Mesendoderm (in vitro differentiated cells): ENCODE measurements around the gene UBAP2L.

Experiments
- DNase-seq: peaks from one replicate; pipeline ENCODE4 v3.0.0; 2013
- H2AK5ac ChIP-seq: 2 replicates; pipeline ENCODE4 v1.6.1; 2013; ENCODE audit warnings: low read length, inconsistent platforms
- H2BK120ac ChIP-seq: 2 replicates; pipeline ENCODE4 v1.6.1; 2013; ENCODE audit warnings: low read depth, mild to moderate bottlenecking, low read length, moderate library complexity, mixed read lengths
- H2BK15ac ChIP-seq: replicated peaks from 2 replicates; pipeline ENCODE4 v1.6.1; 2013; ENCODE audit warnings: low read depth, mild to moderate bottlenecking, moderate library complexity
- H2BK5ac ChIP-seq: 2 replicates; pipeline ENCODE4 v1.6.1; 2013; ENCODE audit warnings: low read length, inconsistent platforms
- H3K18ac ChIP-seq: 2 replicates; pipeline ENCODE4 v1.6.1; 2013; ENCODE audit warnings: mild to moderate bottlenecking, low read length, mixed read lengths
- H3K23ac ChIP-seq: one replicate; pipeline ENCODE4 v1.6.1; 2013; ENCODE audit warnings: low read length
- H3K27ac ChIP-seq: 2 replicates; pipeline ENCODE4 v1.5.1; 2013; ENCODE audit warnings: low read depth, mild to moderate bottlenecking, inconsistent platforms, low read length, moderate library complexity
- H3K27me3 ChIP-seq: 2 replicates; pipeline ENCODE4 v1.6.1; 2013; ENCODE audit warnings: low read length, control low read depth, mild to moderate bottlenecking, inconsistent platforms; ENCODE audit not compliant: insufficient read depth, poor library complexity
- H3K36me3 ChIP-seq: 2 replicates; pipeline ENCODE4 v1.6.1; 2013; ENCODE audit warnings: low read length, inconsistent platforms; ENCODE audit not compliant: control insufficient read depth, insufficient read depth
- H3K4ac ChIP-seq: one replicate; pipeline ENCODE4 v1.6.1; 2013; ENCODE audit warnings: low read depth, mild to moderate bottlenecking, low read length, moderate library complexity
- H3K4me1 ChIP-seq: 2 replicates; pipeline ENCODE4 v1.6.1; 2013; ENCODE audit warnings: low read depth, low read length, inconsistent platforms; ENCODE audit not compliant: control insufficient read depth
- H3K4me2 ChIP-seq: 2 replicates; pipeline ENCODE4 v1.6.1; 2013; ENCODE audit warnings: low read length
- H3K4me3 ChIP-seq: 2 replicates; pipeline ENCODE4 v1.5.1; 2013; ENCODE audit warnings: mild to moderate bottlenecking, low read length
- H3K56ac ChIP-seq: one replicate; pipeline ENCODE4 v1.6.1; 2013; ENCODE audit warnings: low read length
- H3K79me1 ChIP-seq: 2 replicates; pipeline ENCODE4 v1.6.1; 2013; ENCODE audit warnings: low read length, inconsistent platforms
- H3K79me2 ChIP-seq: 2 replicates; pipeline ENCODE4 v1.6.1; 2013; ENCODE audit warnings: mild to moderate bottlenecking, low read length; ENCODE audit not compliant: control insufficient read depth, insufficient read depth
- H3K9ac ChIP-seq: 2 replicates; pipeline ENCODE4 v1.6.1; 2013; ENCODE audit warnings: low read length, inconsistent platforms
- H4K5ac ChIP-seq: one replicate; pipeline ENCODE4 v1.6.1; 2013; ENCODE audit warnings: low read length
- H4K8ac ChIP-seq: one replicate; pipeline ENCODE4 v1.6.1; 2013; ENCODE audit warnings: low read depth, mild to moderate bottlenecking, control low read depth, low read length, moderate library complexity
- WGBS: extraction: QIAGEN DNeasy Blood & Tissue Kit; methylation state at CpG from one replicate; pipeline ENCODE4 v1.1.7; 2013; ENCODE audit warnings: low lambda C conversion rate, missing lambda C conversion rate; ENCODE audit not compliant: insufficient coverage; ENCODE audit errors: extremely low coverage; 5-methylcytosine and 5-hydroxymethylcytosine counted together

UBAP2L gene

DNA sequence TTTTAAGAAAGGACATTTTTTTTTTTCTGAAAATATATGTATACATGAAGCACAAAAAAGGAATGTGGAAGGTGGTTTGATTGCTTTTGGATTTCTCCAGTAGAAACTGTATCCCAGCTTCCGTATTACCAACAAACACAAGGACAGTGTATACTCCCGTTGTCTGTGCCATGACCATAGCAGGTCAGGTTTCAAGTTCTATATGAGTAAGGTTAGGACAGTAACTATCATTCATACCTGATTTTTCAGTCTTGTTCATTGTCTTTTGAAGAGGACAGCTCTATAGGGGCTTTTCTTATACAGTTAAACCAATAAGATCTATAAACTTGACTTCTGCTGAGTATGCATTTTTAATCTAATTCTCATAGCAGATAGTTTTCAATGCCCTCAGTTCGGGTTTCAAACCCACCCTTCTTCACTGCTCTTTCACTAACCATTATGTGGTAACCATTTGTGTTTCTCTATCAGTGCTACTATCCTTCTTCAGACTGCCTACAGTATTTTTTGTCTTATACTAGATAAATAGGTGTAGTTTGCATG, 19.6 kb downstream of the UBAP2L start:
- H3K27me3 ChIP-seq, result no peaks in the 10 kb centered on the region
- H4K8ac ChIP-seq, result no peak overlapping the region
- WGBS, result no CpG with 5 or more reads among the region's 3 CpGs
- no peak overlapping the region for H3K9ac ChIP-seq
- H2BK5ac ChIP-seq, result no peak overlapping the region
- H3K36me3 ChIP-seq, result peaks cover 24% of the 10 kb centered on the region
- H3K79me1 ChIP-seq, result peaks cover 16% of the 10 kb centered on the region
- DNase-seq, result no peak
- H3K4me2 ChIP-seq, result no peak overlapping the region
- no peak overlapping the region for H2AK5ac ChIP-seq
- no peak overlapping the region for H3K23ac ChIP-seq
- H3K56ac ChIP-seq, result no peak overlapping the region
- no peak overlapping the region for H4K5ac ChIP-seq
- H3K4me1 ChIP-seq, result no peaks in the 10 kb centered on the region
- H2BK120ac ChIP-seq, result no peak overlapping the region
- H2BK15ac ChIP-seq, result no peak overlapping the region
- peaks cover 14% of the 10 kb centered on the region for H3K79me2 ChIP-seq
- no peak overlapping the region for H3K4ac ChIP-seq
- no peak overlapping the region for H3K4me3 ChIP-seq
- H3K18ac ChIP-seq, result no peak overlapping the region
- H3K27ac ChIP-seq, result no peak overlapping the region

DNA sequence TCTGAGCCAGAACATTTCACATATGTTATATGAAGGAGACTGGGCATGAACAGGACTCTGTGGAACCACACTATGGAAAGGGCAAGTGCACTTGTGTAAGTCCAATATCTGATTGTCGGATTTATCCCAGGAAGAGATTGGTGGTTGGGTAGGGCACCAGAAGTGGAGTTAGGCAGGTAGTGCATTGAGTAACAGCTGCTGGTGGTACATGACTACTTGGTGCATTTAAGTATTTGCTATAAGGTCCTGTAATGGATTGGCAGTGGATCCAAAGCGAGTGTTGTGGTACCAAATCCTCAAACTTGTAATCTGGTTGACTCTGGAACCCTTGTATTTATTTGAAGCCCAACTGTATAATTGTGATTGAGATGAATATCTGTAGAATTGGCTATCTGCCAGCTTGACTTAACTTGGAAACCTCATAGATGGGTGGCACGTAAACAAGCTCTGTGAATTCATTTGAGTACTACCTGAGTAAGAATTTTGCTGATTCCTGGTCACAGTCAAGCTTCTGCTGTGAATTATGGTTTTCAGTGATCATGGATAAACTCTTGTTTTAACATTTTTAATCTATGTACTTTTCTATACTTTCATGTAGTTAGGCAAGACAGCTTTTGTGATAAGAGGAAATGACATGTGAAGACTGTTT, 21.1 kb downstream of the UBAP2L start:
- no peak for DNase-seq
- H3K18ac ChIP-seq, result no peak overlapping the region
- no peak overlapping the region for H3K4me3 ChIP-seq
- H4K5ac ChIP-seq, result no peak overlapping the region
- peaks cover 18% of the 10 kb centered on the region for H3K79me1 ChIP-seq
- no peak overlapping the region for H2BK120ac ChIP-seq
- H2BK5ac ChIP-seq, result no peak overlapping the region
- no peaks in the 10 kb centered on the region for H3K27me3 ChIP-seq
- no peak overlapping the region for H3K4me2 ChIP-seq
- H3K23ac ChIP-seq, result no peak overlapping the region
- H2BK15ac ChIP-seq, result no peak overlapping the region
- H3K9ac ChIP-seq, result no peak overlapping the region
- H3K27ac ChIP-seq, result no peak overlapping the region
- no CpG with 5 or more reads among the region's 3 CpGs for WGBS
- H3K36me3 ChIP-seq, result peaks cover 30% of the 10 kb centered on the region
- H4K8ac ChIP-seq, result no peak overlapping the region
- peaks cover 14% of the 10 kb centered on the region for H3K79me2 ChIP-seq
- H3K56ac ChIP-seq, result no peak overlapping the region
- no peaks in the 10 kb centered on the region for H3K4me1 ChIP-seq
- no peak overlapping the region for H3K4ac ChIP-seq
- no peak overlapping the region for H2AK5ac ChIP-seq

DNA sequence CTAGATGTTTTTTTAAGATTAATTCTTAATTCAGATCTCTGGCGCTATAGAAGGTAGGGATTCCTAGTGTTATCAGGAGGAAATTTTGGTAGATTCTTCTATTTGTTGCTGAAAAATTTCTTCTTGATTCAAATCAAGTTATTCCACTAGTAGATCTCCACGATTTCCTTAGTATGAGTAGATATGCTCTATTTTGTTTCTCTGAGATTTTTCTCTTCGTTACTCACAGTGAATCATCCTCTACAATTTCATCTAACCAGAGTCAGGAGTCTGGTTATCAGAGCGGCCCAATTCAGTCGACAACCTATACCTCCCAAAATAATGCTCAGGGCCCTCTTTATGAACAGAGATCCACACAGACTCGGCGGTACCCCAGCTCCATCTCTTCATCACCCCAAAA, 32.9 kb downstream of the UBAP2L start:
- H3K56ac ChIP-seq, result no peak overlapping the region
- no peak overlapping the region for H3K4ac ChIP-seq
- no peaks in the 10 kb centered on the region for H3K4me1 ChIP-seq
- H3K4me2 ChIP-seq, result no peak overlapping the region
- H4K5ac ChIP-seq, result no peak overlapping the region
- no peak overlapping the region for H2AK5ac ChIP-seq
- no peaks in the 10 kb centered on the region for H3K27me3 ChIP-seq
- H3K36me3 ChIP-seq, result peaks cover 36% of the 10 kb centered on the region
- H3K27ac ChIP-seq, result no peak overlapping the region
- no peak overlapping the region for H2BK5ac ChIP-seq
- no peak overlapping the region for H4K8ac ChIP-seq
- H2BK120ac ChIP-seq, result no peak overlapping the region
- peaks cover 6% of the 10 kb centered on the region for H3K79me1 ChIP-seq
- H3K9ac ChIP-seq, result no peak overlapping the region
- H2BK15ac ChIP-seq, result no peak overlapping the region
- no peaks in the 10 kb centered on the region for H3K79me2 ChIP-seq
- H3K4me3 ChIP-seq, result no peak overlapping the region
- H3K18ac ChIP-seq, result no peak overlapping the region
- no peak for DNase-seq
- WGBS, result no CpG with 5 or more reads among the region's 7 CpGs
- H3K23ac ChIP-seq, result no peak overlapping the region

DNA sequence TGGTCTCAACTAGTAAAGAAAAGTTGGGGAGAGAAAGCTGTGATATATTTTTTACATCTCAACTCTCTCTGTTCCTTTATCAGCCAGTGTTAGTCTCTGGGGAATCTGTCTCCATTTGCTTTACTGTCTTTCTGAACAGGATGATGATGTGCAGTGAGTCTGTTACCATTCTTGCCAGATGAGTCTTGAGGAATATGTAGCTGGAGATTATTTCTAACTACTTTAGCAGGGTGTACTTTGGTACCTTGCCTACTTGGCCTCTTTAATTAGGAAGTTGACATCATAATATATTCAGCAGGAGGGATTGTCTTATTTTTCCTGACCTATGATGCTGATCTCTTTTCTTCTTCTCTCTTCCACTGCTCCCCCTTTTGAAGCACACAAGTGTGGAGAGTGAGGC, 35.9 kb downstream of the UBAP2L start:
- Histone ChIP-seq H3K27ac (no peak overlapping the region), H3K56ac (no peak overlapping the region), H3K79me1 (peaks cover 11% of the 10 kb centered on the region), H3K4me3 (no peak overlapping the region), H3K4ac (no peak overlapping the region), H3K23ac (no peak overlapping the region), H3K4me1 (no peaks in the 10 kb centered on the region), H4K8ac (no peak overlapping the region), H3K9ac (no peak overlapping the region), H3K36me3 (peaks cover 33% of the 10 kb centered on the region), H3K27me3 (no peaks in the 10 kb centered on the region), H3K4me2 (no peak overlapping the region), H2BK120ac (no peak overlapping the region), H2AK5ac (no peak overlapping the region), H3K79me2 (no peaks in the 10 kb centered on the region), H2BK5ac (no peak overlapping the region), H3K18ac (no peak overlapping the region), H4K5ac (no peak overlapping the region), H2BK15ac (no peak overlapping the region)
- DNase-seq, result no peak

DNA sequence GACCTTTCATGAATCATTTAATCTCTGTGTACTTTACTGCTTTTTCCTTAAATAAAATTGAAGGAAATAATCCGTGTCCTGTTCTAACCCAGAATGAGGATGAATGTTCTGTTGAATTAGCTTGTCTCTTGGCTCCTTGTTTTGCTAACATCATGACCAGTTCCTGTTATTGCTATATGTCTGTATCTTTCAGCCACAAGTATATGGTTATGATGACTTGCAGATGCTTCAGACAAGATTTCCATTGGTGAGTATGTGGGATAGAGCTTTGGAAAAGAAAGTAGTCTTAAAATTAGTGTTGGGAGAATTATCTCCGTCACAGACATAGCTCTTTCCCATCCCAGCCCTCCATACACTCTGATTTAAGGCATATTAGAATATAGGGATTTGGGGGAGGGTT, 38.0 kb downstream of the UBAP2L start:
- H3K4me3 ChIP-seq, result no peak overlapping the region
- no peak overlapping the region for H3K18ac ChIP-seq
- no peaks in the 10 kb centered on the region for H3K79me2 ChIP-seq
- H3K79me1 ChIP-seq, result peaks cover 13% of the 10 kb centered on the region
- no peak overlapping the region for H2BK120ac ChIP-seq
- no peak overlapping the region for H4K5ac ChIP-seq
- peaks cover 40% of the 10 kb centered on the region for H3K36me3 ChIP-seq
- no CpG with 5 or more reads among the region's 2 CpGs for WGBS
- no peak overlapping the region for H3K4ac ChIP-seq
- no peak overlapping the region for H3K9ac ChIP-seq
- DNase-seq, result no peak
- no peaks in the 10 kb centered on the region for H3K27me3 ChIP-seq
- H3K4me2 ChIP-seq, result no peak overlapping the region
- H3K23ac ChIP-seq, result no peak overlapping the region
- no peaks in the 10 kb centered on the region for H3K4me1 ChIP-seq
- H3K56ac ChIP-seq, result no peak overlapping the region
- no peak overlapping the region for H3K27ac ChIP-seq
- no peak overlapping the region for H2BK5ac ChIP-seq
- no peak overlapping the region for H2AK5ac ChIP-seq
- no peak overlapping the region for H2BK15ac ChIP-seq
- H4K8ac ChIP-seq, result no peak overlapping the region

DNA sequence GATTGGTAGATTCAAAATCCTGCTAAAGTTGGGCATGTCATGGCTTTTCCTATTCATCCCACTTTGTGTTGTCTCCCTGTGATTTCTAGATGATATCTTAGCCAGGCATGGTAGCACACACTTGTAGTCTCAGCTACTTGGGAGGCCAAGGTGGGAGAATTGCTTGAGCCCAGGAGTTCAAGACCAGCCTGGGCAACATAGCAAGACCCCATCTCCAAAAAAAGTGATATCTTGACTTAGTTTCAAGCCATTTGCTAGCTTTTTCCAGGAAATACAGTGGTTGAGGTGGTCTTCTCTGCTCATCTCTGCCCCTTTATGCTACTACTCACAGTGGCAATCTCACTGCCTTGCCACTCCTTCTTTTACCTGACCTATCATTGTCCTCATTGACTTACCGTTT, 39.4 kb downstream of the UBAP2L start:
- no peaks in the 10 kb centered on the region for H3K27me3 ChIP-seq
- no peak overlapping the region for H3K23ac ChIP-seq
- no peak overlapping the region for H4K8ac ChIP-seq
- H3K56ac ChIP-seq, result no peak overlapping the region
- H4K5ac ChIP-seq, result no peak overlapping the region
- no peak overlapping the region for H3K18ac ChIP-seq
- H2BK5ac ChIP-seq, result no peak overlapping the region
- H2BK15ac ChIP-seq, result no peak overlapping the region
- H3K79me2 ChIP-seq, result no peaks in the 10 kb centered on the region
- no peak for DNase-seq
- H2BK120ac ChIP-seq, result no peak overlapping the region
- H3K79me1 ChIP-seq, result peaks cover 16% of the 10 kb centered on the region
- H3K27ac ChIP-seq, result no peak overlapping the region
- no peak overlapping the region for H3K4ac ChIP-seq
- WGBS, result no CpG with 5 or more reads among the region's 1 CpG
- no peak overlapping the region for H3K4me2 ChIP-seq
- peaks cover 37% of the 10 kb centered on the region for H3K36me3 ChIP-seq
- H3K4me3 ChIP-seq, result no peak overlapping the region
- H3K4me1 ChIP-seq, result no peaks in the 10 kb centered on the region
- no peak overlapping the region for H2AK5ac ChIP-seq
- no peak overlapping the region for H3K9ac ChIP-seq
